Measurements from ENCODE around the gene DIS3L2. TPM values are rescaled to one million over a fixed set of nuclear protein-coding genes. Genes with fewer than 3 reads are reported as not detected.

Gene DIS3L2
- total RNA-seq, 1 experiment from 2014 or later: 28.5 TPM

DNA sequence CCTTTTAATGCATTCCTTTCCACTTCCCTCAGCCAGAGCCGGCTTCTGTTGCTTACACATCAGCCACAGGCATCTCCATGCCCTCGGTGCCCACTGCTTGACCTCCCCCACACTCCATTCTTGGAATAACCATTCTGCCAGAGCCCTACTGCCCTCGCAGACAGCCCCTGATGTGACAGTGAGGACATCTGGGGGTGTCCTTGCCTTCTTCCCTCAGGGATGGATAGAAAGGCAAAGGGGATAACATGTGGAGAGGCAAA, 28.9 kb upstream of the DIS3L2 start (continued):
- TF ChIP-seq, protein P1, sequence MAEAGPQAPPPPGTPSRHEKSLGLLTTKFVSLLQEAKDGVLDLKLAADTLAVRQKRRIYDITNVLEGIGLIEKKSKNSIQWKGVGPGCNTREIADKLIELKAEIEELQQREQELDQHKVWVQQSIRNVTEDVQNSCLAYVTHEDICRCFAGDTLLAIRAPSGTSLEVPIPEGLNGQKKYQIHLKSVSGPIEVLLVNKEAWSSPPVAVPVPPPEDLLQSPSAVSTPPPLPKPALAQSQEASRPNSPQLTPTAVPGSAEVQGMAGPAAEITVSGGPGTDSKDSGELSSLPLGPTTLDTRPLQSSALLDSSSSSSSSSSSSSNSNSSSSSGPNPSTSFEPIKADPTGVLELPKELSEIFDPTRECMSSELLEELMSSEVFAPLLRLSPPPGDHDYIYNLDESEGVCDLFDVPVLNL (CRISPR knock-in tag; IDR thresholded peaks at IDR 0.05; ENCODE audit: borderline replicate concordance, low read depth): no peak

DNA sequence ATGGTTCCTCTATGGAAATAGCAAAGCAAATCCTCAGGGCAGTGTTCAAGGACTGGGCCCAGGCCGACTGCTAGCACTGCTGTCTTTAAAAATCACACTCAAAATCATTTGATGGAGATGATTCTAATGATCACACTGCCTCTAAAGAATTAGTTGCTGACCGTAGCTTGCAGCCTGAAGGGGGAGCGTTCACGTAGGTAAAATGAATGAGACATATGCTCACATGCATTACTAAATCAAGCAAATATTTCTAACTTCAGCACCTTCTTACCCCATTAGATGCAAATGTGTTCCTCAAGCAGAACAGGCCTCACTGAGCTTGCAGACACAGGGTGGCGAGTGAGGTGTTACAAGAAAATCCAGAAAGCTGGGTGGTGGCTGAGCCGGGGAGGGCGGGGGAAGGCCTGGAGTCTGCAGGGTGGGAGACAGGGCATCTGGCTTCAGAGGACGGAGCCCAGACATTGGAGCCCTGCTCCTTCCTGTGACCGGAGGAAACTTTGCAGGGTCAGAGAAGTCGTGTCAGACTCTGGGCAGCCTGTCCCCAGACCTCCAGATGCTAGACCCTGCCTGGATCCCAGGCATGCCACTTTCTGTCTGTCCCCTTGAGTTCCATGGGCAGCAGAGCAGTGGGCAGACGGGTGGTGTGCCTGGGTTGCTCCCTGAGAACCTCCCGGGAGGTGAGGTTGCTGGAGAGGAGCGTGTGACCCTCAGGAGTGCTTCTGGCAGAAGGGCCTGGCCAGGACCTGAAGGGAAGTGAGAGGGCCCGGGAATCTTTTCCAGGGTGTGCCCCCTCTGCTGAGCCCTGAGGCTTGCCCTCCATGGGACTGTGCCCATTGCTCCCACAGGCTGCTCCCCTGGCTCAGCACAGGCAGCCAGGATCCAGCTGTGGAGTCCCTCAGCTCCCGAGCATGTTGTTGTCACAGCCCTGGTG, 28.3 kb upstream of the DIS3L2 start:
- no peaks in the 10 kb centered on the region for H3K36me3 Mint-ChIP-seq
- TF ChIP-seq, protein P2, sequence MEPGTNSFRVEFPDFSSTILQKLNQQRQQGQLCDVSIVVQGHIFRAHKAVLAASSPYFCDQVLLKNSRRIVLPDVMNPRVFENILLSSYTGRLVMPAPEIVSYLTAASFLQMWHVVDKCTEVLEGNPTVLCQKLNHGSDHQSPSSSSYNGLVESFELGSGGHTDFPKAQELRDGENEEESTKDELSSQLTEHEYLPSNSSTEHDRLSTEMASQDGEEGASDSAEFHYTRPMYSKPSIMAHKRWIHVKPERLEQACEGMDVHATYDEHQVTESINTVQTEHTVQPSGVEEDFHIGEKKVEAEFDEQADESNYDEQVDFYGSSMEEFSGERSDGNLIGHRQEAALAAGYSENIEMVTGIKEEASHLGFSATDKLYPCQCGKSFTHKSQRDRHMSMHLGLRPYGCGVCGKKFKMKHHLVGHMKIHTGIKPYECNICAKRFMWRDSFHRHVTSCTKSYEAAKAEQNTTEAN (CRISPR knock-in tag; IDR thresholded peaks at IDR 0.05): no peak
- TF ChIP-seq ELF4 (CRISPR knock-in tag; IDR thresholded peaks at IDR 0.05; ENCODE audit: low read depth): no peak
- TF ChIP-seq NR1H2 (CRISPR knock-in tag; IDR thresholded peaks at IDR 0.05): no peak
- TF ChIP-seq, protein P3, sequence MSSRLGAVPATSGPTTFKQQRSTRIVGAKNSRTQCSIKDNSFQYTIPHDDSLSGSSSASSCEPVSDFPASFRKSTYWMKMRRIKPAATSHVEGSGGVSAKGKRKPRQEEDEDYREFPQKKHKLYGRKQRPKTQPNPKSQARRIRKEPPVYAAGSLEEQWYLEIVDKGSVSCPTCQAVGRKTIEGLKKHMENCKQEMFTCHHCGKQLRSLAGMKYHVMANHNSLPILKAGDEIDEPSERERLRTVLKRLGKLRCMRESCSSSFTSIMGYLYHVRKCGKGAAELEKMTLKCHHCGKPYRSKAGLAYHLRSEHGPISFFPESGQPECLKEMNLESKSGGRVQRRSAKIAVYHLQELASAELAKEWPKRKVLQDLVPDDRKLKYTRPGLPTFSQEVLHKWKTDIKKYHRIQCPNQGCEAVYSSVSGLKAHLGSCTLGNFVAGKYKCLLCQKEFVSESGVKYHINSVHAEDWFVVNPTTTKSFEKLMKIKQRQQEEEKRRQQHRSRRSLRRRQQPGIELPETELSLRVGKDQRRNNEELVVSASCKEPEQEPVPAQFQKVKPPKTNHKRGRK (CRISPR knock-in tag; IDR thresholded peaks at IDR 0.05; ENCODE audit: borderline replicate concordance): no peak
- no peak for TF ChIP-seq NFYB (CRISPR knock-in tag; conservative IDR thresholded peaks at IDR 0.05; ENCODE audit: low read depth)
- TF ChIP-seq ATF1 (CRISPR knock-in tag; IDR thresholded peaks at IDR 0.05): no peak
- no peak for TF ChIP-seq FOXJ3 (CRISPR knock-in tag; IDR thresholded peaks at IDR 0.05; ENCODE audit: borderline replicate concordance)
- TF ChIP-seq AR (CRISPR knock-in tag; IDR thresholded peaks at IDR 0.05): no peak
- TF ChIP-seq E2F5 (CRISPR knock-in tag; IDR thresholded peaks at IDR 0.05): no peak
- no peak for TF ChIP-seq ZNF317 (CRISPR knock-in tag; IDR thresholded peaks at IDR 0.05; ENCODE audit: borderline replicate concordance, low read depth)
- TF ChIP-seq TEAD1 (CRISPR knock-in tag; IDR thresholded peaks at IDR 0.05): no peak
- TF ChIP-seq, protein P4, sequence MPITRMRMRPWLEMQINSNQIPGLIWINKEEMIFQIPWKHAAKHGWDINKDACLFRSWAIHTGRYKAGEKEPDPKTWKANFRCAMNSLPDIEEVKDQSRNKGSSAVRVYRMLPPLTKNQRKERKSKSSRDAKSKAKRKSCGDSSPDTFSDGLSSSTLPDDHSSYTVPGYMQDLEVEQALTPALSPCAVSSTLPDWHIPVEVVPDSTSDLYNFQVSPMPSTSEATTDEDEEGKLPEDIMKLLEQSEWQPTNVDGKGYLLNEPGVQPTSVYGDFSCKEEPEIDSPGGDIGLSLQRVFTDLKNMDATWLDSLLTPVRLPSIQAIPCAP (CRISPR knock-in tag; IDR thresholded peaks at IDR 0.05): no peak
- TF ChIP-seq RELA (CRISPR knock-in tag; IDR thresholded peaks at IDR 0.05; ENCODE audit: borderline replicate concordance): no peak
- no peak for TF ChIP-seq NFATC4 (CRISPR knock-in tag; IDR thresholded peaks at IDR 0.05)
- TF ChIP-seq MAX (CRISPR knock-in tag; IDR thresholded peaks at IDR 0.05): no peak
- TF ChIP-seq JAZF1 (CRISPR knock-in tag; IDR thresholded peaks at IDR 0.05): no peak
- peaks cover 16% of the 10 kb centered on the region for H3K27me3 Mint-ChIP-seq (ENCODE audit: low read depth)
- H3K4me3 Mint-ChIP-seq: no peak overlapping the region
- ChIA-PET POLR2A (no interaction called here), CTCF (interaction anchor here (0.8 to 1.4 kb wide), 4 partner anchors 8 to 32 kb away, joined by 3 to 4 read pairs (median 3); no protein-coding TSS in a partner anchor)
- H3K27ac Mint-ChIP-seq: no peak overlapping the region
- H3K9me3 Mint-ChIP-seq: no peaks in the 10 kb centered on the region
- ATAC-seq (no peak), DNase-seq (ENCODE audit: low spot score) (no peak)
- no peaks in the 10 kb centered on the region for H3K4me1 Mint-ChIP-seq

Measured in WTC11 (cell line).